SK-N-SH treated with all-trans-retinoic acid at 6 μM for 48 hours (cell line): ENCODE measurements around the gene NCOA6.

Experiments used
- ATAC-seq: fragments of 200-7000 bp; cut with Tn5 transposase; 3 replicates; pipeline ENCODE4 v1.9.1; 2020; ENCODE audit warnings: mild to moderate bottlenecking, moderate library complexity
- ARNTL ChIP-seq: fragments of 450-650 bp; formaldehyde crosslinking; IDR thresholded peaks from 2 replicates; pipeline ENCODE4 v1.5.0; 2020; ENCODE audit warnings: low read depth, mild to moderate bottlenecking, moderate library complexity, borderline replicate concordance
- BACH2 ChIP-seq: fragments of 250-450 bp; sonication (Bioruptor Pico); IDR thresholded peaks from 2 replicates; pipeline ENCODE4 v1.9.0; 2021; ENCODE audit warnings: mild to moderate bottlenecking, borderline replicate concordance
- CSDC2 ChIP-seq: fragments of 250-450 bp; sonication (Bioruptor Pico); IDR thresholded peaks from 2 replicates; pipeline ENCODE4 v1.5.0; 2020; ENCODE audit warnings: mild to moderate bottlenecking, moderate library complexity
- CSRNP3 ChIP-seq: fragments of 250-450 bp; sonication (Bioruptor Pico); IDR thresholded peaks from 2 replicates; pipeline ENCODE4 v1.5.1; 2021; ENCODE audit warnings: mild to moderate bottlenecking, moderate library complexity
- ESRRG ChIP-seq: fragments of 250-450 bp; sonication (Bioruptor Pico); IDR thresholded peaks from 2 replicates; pipeline ENCODE4 v1.6.1; 2021; ENCODE audit warnings: mild to moderate bottlenecking
- ISL1 ChIP-seq: fragments of 250-450 bp; sonication (Bioruptor Pico); IDR thresholded peaks from 2 replicates; pipeline ENCODE4 v2.1.2; 2022; ENCODE audit warnings: mild to moderate bottlenecking, moderate library complexity
- OSR1 ChIP-seq: fragments of 250-450 bp; sonication (Bioruptor Pico); IDR thresholded peaks from 2 replicates; pipeline ENCODE4 v1.8.0; 2022; ENCODE audit warnings: moderate library complexity, mild to moderate bottlenecking, inconsistent platforms
- POU6F1 ChIP-seq: fragments of 250-450 bp; sonication (Bioruptor Pico); IDR thresholded peaks from 2 replicates; pipeline ENCODE4 v1.8.0; 2021; ENCODE audit warnings: low read depth, mild to moderate bottlenecking, moderate library complexity, borderline replicate concordance
- PPARA ChIP-seq: fragments of 250-450 bp; sonication (Bioruptor Pico); IDR thresholded peaks from 2 replicates; pipeline ENCODE4 v1.5.0; 2020; ENCODE audit warnings: mild to moderate bottlenecking, borderline replicate concordance
- RARB ChIP-seq: fragments of 250-450 bp; sonication (Bioruptor Pico); IDR thresholded peaks from 2 replicates; pipeline ENCODE4 v1.8.0; 2021; ENCODE audit warnings: mild to moderate bottlenecking, moderate library complexity
- SNAI2 ChIP-seq: fragments of 250-450 bp; sonication (Bioruptor Pico); IDR thresholded peaks from 2 replicates; pipeline ENCODE4 v1.5.0; 2020; ENCODE audit warnings: mild to moderate bottlenecking, moderate library complexity
- TCF4 ChIP-seq: fragments of 250-450 bp; sonication (Bioruptor Pico); IDR thresholded peaks from 2 replicates; pipeline ENCODE4 v1.8.0; 2021; ENCODE audit warnings: mild to moderate bottlenecking, moderate library complexity, borderline replicate concordance
- TOX ChIP-seq: fragments of 250-450 bp; sonication (Bioruptor Pico); IDR thresholded peaks from 2 replicates; pipeline ENCODE4 v1.8.0; 2021; ENCODE audit warnings: mild to moderate bottlenecking, moderate library complexity, borderline replicate concordance
- ZC3H10 ChIP-seq: fragments of 250-450 bp; sonication (Bioruptor Pico); IDR thresholded peaks from 2 replicates; pipeline ENCODE4 v1.5.1; 2021; ENCODE audit warnings: mild to moderate bottlenecking, moderate library complexity
- ZFP3 ChIP-seq: fragments of 250-450 bp; sonication (Bioruptor Pico); IDR thresholded peaks from 2 replicates; pipeline ENCODE4 v1.5.0; 2020; ENCODE audit warnings: mild to moderate bottlenecking, moderate library complexity
- ZFP30 ChIP-seq: fragments of 450-650 bp; formaldehyde crosslinking; IDR thresholded peaks from 2 replicates; pipeline ENCODE4 v1.5.0; 2022; ENCODE audit warnings: mild to moderate bottlenecking, moderate library complexity
- ZNF565 ChIP-seq: fragments of 450-650 bp; formaldehyde crosslinking; conservative IDR thresholded peaks from 2 replicates; pipeline ENCODE4 v1.5.0; 2020; ENCODE audit warnings: low read depth, mild to moderate bottlenecking, moderate library complexity
- ZNF70 ChIP-seq: fragments of 450-650 bp; formaldehyde crosslinking; IDR thresholded peaks from 2 replicates; pipeline ENCODE4 v1.5.0; 2020; ENCODE audit warnings: mild to moderate bottlenecking, moderate library complexity
- ZNF8 ChIP-seq: fragments of 450-650 bp; formaldehyde crosslinking; IDR thresholded peaks from 2 replicates; pipeline ENCODE4 v1.5.0; 2020; ENCODE audit warnings: mild to moderate bottlenecking, moderate library complexity
- TF ChIP-seq, protein P1 (sequence below): fragments of 250-450 bp; sonication (Bioruptor Pico); IDR thresholded peaks from 2 replicates; pipeline ENCODE4 v1.5.0; 2020; ENCODE audit warnings: mild to moderate bottlenecking, moderate library complexity
- TF ChIP-seq, protein P2 (sequence below): fragments of 250-450 bp; sonication (Bioruptor Pico); IDR thresholded peaks from 2 replicates; pipeline ENCODE4 v1.5.1; 2020; ENCODE audit warnings: low read depth, mild to moderate bottlenecking, moderate library complexity
- TF ChIP-seq, protein P3 (sequence below): fragments of 250-450 bp; sonication (Bioruptor Pico); IDR thresholded peaks from 2 replicates; pipeline ENCODE4 v1.8.0; 2020; ENCODE audit warnings: mild to moderate bottlenecking, moderate library complexity, borderline replicate concordance

NCOA6 gene

DNA sequence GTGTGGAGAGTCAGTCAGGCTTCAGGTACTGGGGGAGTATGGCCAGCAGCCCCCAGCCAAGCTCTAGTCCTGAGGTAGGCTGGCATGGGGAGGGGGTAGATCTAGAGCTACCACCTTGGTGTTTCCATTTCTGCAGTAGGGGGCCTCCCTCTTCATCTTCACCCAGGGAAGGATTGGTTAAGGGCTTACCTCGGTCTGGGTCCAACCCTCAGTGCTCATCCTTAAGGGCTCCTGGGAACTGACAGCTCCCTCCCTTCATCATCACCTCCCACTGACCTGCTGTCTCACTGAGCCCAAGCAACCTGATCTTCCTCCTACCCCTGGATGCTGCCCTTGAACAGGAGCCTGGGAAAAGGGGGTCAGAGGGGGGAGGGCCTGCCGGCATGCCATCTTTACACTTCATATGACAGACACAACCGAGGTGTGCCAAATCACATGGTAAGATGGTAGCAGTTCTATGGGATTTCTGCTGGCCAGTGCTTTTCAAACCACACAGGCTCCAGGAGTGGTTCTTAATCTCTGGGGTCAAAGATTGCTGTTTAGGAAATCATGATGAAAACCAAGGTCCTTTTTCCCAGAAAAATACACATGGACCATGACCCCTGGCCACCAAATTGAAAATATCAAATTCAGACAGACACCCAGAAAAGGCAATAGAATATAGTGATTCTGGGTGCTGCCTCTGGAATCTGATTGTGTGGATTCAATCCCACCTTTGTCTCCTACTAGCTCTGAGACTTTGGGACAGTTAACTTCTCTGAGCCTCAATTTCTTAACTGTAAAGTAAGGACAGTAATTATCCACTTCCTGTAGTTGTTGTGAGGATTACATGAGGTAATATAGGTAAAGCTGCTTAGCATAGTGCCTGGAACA is 118.3 kb downstream of the NCOA6 start:
- no peak for ATAC-seq
- TF ChIP-seq ISL1 (CRISPR knock-in tag) (no peak), ZC3H10 (CRISPR knock-in tag) (no peak), CSRNP3 (CRISPR knock-in tag) (no peak), PPARA (CRISPR knock-in tag) (no peak), ZFP3 (CRISPR knock-in tag) (no peak), RARB (CRISPR knock-in tag) (no peak), ZNF565 (CRISPR knock-in tag) (no peak), ZNF8 (CRISPR knock-in tag) (no peak), ZFP30 (CRISPR knock-in tag) (no peak)
- TF ChIP-seq, protein P1, sequence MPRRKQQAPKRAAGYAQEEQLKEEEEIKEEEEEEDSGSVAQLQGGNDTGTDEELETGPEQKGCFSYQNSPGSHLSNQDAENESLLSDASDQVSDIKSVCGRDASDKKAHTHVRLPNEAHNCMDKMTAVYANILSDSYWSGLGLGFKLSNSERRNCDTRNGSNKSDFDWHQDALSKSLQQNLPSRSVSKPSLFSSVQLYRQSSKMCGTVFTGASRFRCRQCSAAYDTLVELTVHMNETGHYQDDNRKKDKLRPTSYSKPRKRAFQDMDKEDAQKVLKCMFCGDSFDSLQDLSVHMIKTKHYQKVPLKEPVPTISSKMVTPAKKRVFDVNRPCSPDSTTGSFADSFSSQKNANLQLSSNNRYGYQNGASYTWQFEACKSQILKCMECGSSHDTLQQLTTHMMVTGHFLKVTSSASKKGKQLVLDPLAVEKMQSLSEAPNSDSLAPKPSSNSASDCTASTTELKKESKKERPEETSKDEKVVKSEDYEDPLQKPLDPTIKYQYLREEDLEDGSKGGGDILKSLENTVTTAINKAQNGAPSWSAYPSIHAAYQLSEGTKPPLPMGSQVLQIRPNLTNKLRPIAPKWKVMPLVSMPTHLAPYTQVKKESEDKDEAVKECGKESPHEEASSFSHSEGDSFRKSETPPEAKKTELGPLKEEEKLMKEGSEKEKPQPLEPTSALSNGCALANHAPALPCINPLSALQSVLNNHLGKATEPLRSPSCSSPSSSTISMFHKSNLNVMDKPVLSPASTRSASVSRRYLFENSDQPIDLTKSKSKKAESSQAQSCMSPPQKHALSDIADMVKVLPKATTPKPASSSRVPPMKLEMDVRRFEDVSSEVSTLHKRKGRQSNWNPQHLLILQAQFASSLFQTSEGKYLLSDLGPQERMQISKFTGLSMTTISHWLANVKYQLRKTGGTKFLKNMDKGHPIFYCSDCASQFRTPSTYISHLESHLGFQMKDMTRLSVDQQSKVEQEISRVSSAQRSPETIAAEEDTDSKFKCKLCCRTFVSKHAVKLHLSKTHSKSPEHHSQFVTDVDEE (CRISPR knock-in tag): no peak

DNA sequence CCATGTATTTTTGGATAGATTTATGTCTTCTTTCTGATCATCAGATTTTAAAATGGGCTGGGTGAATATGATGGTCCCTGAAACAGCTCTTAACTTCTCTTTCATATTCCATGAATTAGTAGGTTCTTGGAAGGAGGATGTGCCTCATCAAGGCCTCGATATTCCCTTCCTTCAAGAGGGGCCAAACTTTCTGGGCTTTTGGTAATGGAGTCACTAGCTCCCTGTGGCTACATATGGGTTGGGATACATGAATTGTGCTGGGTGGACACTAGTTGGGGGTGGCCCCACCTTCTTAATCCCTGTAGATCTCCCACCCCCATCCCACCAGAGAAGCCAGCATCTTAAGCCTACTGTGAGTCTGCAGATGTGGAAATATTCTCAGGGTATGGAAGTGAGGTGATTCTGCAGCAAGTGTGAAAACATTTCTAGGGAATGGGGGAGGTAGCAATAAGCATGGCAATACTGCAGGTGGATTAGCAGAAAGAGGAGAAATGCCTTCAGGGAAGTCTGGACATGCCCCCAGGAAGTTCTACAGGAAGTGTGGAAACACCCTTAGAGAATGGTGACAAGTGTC is 119.1 kb downstream of the NCOA6 start:
- no peak for ATAC-seq
- TF ChIP-seq PPARA (CRISPR knock-in tag) (no peak), TCF4 (no peak), ZC3H10 (CRISPR knock-in tag) (no peak), CSRNP3 (CRISPR knock-in tag) (no peak), ZFP30 (CRISPR knock-in tag) (no peak), OSR1 (no peak), CSDC2 (CRISPR knock-in tag) (no peak), ZNF70 (CRISPR knock-in tag) (no peak), ESRRG (CRISPR knock-in tag) (no peak), ISL1 (CRISPR knock-in tag) (no peak)
- TF ChIP-seq, protein P2, sequence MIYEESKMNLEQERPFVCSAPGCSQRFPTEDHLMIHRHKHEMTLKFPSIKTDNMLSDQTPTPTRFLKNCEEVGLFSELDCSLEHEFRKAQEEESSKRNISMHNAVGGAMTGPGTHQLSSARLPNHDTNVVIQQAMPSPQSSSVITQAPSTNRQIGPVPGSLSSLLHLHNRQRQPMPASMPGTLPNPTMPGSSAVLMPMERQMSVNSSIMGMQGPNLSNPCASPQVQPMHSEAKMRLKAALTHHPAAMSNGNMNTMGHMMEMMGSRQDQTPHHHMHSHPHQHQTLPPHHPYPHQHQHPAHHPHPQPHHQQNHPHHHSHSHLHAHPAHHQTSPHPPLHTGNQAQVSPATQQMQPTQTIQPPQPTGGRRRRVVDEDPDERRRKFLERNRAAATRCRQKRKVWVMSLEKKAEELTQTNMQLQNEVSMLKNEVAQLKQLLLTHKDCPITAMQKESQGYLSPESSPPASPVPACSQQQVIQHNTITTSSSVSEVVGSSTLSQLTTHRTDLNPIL (CRISPR knock-in tag): no peak

DNA sequence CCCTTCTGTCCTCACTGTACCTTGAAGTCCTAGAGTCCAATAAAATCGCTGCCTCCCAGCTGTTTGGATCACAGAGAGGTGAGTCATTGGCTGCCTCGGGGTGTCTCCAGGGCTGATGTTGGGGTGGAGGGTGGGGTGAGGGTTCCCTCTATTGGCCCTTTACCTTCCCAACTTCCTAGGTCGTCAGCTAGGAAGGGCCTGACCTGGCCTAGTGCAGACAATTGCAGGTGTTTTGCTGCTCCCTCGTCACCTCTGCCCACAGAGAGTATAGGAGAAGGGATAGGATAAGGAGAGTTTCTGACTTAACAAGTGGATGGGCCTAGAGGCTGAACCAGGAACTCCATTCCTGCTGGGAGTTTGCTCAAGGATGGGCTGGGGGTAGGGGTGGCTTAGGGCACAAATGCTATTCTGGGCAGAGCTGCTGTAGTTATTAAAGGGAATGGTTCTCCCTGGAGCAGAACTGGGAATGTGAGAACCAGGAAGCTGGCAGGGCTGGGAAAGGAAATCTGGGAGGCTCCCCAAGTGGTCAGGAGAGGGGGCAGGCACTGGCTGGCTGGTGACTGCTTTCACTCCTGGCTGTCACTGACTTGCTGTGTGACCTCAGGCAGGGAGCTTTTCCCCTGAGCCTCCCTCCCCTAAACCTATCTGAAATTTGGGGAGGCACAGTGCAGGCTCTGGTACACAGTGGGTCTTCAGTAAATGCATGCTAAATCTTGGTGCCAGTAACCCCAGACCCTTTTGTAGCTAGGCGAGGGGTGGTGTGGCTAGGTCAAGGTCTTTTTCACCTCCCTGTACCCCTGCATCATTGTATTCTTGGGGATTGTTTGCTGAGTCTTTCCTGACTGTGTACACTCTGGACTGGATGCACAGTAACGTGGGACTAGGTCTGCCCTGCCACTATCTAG is 119.8 kb downstream of the NCOA6 start:
- ATAC-seq: no peak
- TF ChIP-seq ARNTL (CRISPR knock-in tag) (no peak), SNAI2 (CRISPR knock-in tag) (no peak), ESRRG (CRISPR knock-in tag) (no peak), ZNF8 (CRISPR knock-in tag) (no peak), CSDC2 (CRISPR knock-in tag) (no peak), POU6F1 (CRISPR knock-in tag) (no peak), PPARA (CRISPR knock-in tag) (no peak), TOX (no peak), ISL1 (CRISPR knock-in tag) (no peak), ZNF70 (CRISPR knock-in tag) (no peak), RARB (CRISPR knock-in tag) (no peak), BACH2 (CRISPR knock-in tag) (no peak)
- TF ChIP-seq, protein P3, sequence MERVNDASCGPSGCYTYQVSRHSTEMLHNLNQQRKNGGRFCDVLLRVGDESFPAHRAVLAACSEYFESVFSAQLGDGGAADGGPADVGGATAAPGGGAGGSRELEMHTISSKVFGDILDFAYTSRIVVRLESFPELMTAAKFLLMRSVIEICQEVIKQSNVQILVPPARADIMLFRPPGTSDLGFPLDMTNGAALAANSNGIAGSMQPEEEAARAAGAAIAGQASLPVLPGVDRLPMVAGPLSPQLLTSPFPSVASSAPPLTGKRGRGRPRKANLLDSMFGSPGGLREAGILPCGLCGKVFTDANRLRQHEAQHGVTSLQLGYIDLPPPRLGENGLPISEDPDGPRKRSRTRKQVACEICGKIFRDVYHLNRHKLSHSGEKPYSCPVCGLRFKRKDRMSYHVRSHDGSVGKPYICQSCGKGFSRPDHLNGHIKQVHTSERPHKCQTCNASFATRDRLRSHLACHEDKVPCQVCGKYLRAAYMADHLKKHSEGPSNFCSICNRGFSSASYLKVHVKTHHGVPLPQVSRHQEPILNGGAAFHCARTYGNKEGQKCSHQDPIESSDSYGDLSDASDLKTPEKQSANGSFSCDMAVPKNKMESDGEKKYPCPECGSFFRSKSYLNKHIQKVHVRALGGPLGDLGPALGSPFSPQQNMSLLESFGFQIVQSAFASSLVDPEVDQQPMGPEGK (CRISPR knock-in tag): no peak
